GM19099 (cell line): ENCODE data around the gene NLGN1.

Experiments
- POLR2A ChIP-seq: IDR thresholded peaks from 3 replicates; pipeline ENCODE4 v1.6.1; 2011; ENCODE audit warnings: low read depth; ENCODE audit not compliant: insufficient read length; ENCODE audit errors: extremely low read depth

The NLGN1 gene

GRCh38 chr3:173652093-173652492 lies 254.5 kb downstream of the NLGN1 start:
- TF ChIP-seq POLR2A, result no peak

GRCh38 chr3:173653781-173654180 lies 256.2 kb downstream of the NLGN1 start:
- TF ChIP-seq POLR2A, result no peak

GRCh38 chr3:173659972-173660371 lies 262.4 kb downstream of the NLGN1 start:
- TF ChIP-seq POLR2A, result no peak

GRCh38 chr3:173660645-173661299 lies 263.2 kb downstream of the NLGN1 start:
- TF ChIP-seq POLR2A, result no peak

GRCh38 chr3:173663696-173664111 lies 266.2 kb downstream of the NLGN1 start:
- no peak for TF ChIP-seq POLR2A

- no peak for TF ChIP-seq POLR2A
These were observed 278.6 kb downstream of the NLGN1 start for GRCh38 chr3:173676094-173676493.

GRCh38 chr3:173681188-173681678 lies 283.7 kb downstream of the NLGN1 start:
- no peak for TF ChIP-seq POLR2A

- no peak for TF ChIP-seq POLR2A
These were observed 287.9 kb downstream of the NLGN1 start for GRCh38 chr3:173685456-173685855.

GRCh38 chr3:173688216-173688842 lies 290.8 kb downstream of the NLGN1 start:
- TF ChIP-seq POLR2A, result no peak

- no peak for TF ChIP-seq POLR2A
These were observed 293.1 kb downstream of the NLGN1 start for GRCh38 chr3:173690542-173691180.

- TF ChIP-seq POLR2A, result no peak
These were observed 301.8 kb downstream of the NLGN1 start for GRCh38 chr3:173699353-173699752.

- no peak for TF ChIP-seq POLR2A
These were observed 302.8 kb downstream of the NLGN1 start for GRCh38 chr3:173700336-173700735.

GRCh38 chr3:173702561-173702960 lies 305.0 kb downstream of the NLGN1 start:
- no peak for TF ChIP-seq POLR2A

GRCh38 chr3:173703771-173704170 lies 306.2 kb downstream of the NLGN1 start:
- TF ChIP-seq POLR2A, result no peak

GRCh38 chr3:173706630-173707029 lies 309.1 kb downstream of the NLGN1 start:
- TF ChIP-seq POLR2A, result no peak

- no peak for TF ChIP-seq POLR2A
These were observed 310.6 kb downstream of the NLGN1 start for GRCh38 chr3:173708191-173708590.
